Activated naive CD4-positive, alpha-beta T cell (primary cell): ENCODE data around the gene CLASRP.
"Not testable (repeated sequence)": the region's sequence is repeated elsewhere in the genome, so short reads cannot be mapped to it uniquely, and the experiment has no call there.

Experiments
- DNase-seq, 4 experiments: peaks; one replicate each; lab custom pipeline; 2025; lab: John Stamatoyannopoulos, UW

CLASRP gene

DNA sequence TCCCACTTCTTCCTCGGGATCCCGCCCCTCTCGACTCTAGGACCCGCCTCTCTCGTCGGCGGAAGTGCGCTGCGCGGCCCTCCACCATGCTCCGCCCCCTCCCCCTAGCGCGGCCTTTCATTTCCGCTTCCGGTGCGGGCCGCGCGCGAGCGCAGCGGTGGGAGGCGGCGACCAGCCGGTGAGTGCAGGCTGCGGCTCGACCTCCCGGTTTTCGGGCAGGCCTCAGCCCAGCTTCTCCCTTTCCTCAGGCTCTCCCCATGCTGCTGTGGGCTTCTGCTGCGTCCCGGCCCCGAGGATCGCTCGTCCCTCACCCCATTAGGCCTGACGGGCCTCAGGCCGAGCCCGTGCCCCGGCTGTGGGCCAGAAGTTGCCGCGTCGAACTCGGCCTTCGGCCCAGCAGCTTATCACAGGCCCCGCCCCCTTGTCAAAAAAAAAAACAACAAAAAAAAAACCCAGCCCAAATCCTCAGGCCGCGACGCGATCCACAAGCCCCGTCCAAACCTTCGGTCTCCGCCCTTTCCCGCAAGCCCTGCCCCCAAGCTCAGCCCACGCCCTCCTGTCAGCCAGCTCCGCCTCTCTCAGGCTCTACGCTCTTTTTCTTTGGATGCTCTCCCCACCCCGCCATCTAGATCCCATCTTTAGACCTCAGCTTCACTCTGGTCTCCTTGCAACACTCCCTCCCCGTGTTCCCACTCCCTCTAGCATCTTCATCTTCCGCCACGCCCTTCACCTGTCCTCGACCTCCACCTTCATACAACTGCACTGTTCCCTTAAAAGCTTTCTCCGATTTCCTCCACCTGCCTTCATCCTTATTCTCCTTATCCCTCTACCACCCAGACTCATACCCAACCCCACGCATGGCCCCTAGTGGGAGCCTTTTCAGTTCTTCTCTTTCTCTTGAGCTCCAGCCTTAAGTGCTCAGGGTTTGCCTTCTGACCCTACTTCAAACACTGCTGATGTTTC lies at the start of gene CLASRP:
TSS of gene CLASRP (plus strand) at position 115 of the 963 bp plus-strand sequence. CDS start 1,168 bp downstream, outside the sequence.
- peak; percentile 54 to 84 (median 74) for DNase-seq

- DNase-seq: no peak
These were observed 48.4 kb upstream of the CLASRP start for GRCh38 chr19:44990459-44990858.

DNA sequence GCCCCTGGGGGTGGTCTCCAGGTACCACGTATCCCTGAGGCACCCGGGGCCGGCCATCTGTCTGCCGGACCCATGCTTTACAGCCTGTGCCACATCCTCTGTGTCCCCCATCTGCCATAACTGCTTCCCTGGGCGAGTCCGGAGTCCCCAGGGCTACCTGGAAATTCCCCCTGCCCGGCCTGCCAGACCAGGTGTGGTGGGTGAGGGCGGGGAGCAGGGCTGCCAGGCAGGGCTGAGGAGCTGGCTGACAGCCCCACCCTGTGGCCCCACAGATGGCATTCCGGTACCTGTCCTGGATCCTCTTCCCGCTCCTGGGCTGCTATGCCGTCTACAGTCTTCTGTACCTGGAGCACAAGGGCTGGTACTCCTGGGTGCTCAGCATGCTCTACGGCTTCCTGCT lies 47.9 kb upstream of the CLASRP start:
- DNase-seq: no peak

DNA sequence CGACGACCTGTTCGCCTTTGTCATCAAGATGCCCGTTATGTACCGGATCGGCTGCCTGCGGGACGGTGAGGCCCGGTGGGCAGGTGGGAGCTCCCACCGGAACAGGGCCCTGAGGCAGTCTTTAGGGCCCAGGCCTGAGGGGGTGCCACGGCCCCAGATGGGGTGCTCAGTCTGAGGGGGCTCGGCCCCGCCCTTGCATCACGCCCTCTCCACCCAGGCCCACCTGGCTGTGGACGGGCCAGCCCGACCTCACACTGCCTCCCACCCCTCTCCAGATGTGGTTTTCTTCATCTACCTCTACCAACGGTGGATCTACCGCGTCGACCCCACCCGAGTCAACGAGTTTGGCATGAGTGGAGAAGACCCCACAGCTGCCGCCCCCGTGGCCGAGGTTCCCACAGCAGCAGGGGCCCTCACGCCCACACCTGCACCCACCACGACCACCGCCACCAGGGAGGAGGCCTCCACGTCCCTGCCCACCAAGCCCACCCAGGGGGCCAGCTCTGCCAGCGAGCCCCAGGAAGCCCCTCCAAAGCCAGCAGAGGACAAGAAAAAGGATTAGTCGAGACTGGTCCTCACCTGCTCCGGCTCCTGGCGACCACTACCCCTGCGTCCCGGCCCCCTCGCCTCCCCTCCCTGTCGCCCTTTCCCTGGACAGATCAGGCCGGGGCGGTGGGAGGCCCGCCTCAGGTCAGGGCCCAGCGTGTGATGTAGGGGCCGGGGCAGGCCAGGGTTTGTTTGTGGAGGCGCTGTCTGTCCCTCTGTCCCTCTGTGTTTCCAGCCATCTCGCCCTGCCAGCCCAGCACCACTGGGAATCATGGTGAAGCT lies 46.3 kb upstream of the CLASRP start:
- DNase-seq: no peak

GRCh38 chr19:44993526-44993925 lies 45.3 kb upstream of the CLASRP start:
- DNase-seq: no peak

DNA sequence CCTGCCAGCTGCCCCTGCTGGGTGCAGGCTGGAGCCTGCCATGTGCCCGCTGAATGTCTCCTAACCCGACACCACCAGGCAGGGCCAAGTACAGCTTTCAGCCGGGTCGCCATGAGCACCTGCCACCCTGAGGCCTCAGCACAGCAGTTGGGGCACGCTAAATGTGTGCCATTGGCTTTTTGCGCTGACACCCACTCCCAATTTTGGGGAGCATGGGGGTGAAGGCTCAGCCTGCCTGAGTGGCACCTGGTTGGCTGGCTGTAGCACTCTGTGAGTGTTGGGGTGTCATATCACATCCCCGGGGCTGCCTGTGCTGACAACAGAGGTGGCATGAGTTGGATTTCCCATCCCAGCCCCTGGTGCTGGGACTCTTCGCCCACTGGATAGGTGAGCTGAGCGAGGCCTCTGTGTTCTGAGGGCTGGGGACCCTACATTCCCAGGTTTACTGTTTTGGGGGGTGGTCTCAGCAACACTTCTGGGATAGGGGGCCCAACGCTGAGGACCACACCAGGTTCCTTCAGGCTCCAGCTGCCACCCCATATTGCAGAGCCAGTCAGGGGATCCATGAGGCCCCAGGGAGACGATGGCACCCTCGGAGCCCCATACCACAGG lies 44.8 kb upstream of the CLASRP start:
- DNase-seq: no peak

- no peak for DNase-seq
These were observed 40.8 kb upstream of the CLASRP start for GRCh38 chr19:44998025-44998424.

DNA sequence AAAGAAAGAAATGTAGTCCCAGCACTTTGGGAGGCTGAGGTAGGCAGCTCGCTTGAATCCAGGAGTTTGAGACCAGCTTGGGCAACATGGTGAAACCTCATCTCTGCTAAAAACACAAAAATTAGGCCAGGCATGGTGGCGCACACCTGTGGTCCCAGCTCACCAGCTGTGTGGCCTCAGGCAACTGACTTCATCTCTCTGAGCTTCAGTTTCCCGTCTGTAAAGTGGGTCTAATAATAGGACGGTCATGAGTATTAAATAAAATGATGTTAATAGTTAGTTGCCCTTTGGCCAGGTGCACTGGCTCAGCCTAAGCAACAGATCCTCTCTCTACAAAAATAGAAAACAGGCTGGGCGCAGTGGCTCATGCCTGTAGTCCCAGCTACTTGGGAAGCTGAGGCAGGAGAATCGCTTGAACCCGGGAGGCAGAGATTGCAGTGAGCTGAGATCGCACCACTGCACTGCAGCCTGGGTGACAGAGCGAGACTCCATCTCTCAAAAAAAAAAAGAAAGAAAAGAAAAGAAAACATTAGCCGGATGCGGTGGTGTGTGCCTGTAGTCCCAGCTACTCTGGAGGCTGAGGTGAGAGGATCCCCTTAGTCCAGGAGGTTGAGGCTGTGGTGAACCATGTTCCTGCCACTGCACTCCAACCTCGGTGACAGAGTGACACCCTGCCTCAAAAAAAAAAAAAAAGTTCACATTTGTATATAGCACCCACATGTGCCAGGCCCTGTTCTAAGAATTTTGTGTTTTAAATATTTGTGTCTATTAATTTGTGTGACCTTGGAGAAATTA lies 39.5 kb upstream of the CLASRP start:
- DNase-seq: not testable (repeated sequence)

- not testable (repeated sequence) for DNase-seq
These were observed 38.2 kb upstream of the CLASRP start for GRCh38 chr19:45000665-45001064.

DNA sequence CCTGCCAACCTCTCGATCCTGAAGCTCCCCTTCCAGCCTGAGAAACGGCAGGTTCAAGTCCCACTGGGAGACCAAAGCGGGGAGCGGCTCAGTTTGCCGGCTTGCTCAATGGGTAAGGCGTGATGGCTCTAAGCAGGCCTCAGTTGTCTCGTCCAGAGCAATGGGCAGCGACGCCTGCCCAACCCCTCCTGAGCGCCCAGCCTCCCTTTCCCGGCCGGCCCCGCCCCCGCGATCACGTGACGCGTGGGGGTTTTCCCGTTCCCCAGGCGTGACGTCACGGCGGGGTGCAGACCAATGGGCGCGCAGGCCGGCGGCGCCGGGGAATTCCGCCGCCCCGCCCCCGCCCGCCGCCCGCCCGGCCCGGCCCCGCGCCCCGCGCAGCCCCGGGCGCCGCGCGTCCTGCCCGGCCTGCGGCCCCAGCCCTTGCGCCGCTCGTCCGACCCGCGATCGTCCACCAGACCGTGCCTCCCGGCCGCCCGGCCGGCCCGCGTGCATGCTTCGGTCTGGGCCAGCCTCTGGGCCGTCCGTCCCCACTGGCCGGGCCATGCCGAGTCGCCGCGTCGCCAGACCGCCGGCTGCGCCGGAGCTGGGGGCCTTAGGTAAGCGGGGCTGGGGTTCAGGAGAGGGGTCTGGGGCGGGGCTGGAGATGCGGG lies 37.6 kb upstream of the CLASRP start, which contains the start of gene RELB:
TSS of gene RELB (plus strand) at position 378 of the 653 bp plus-strand sequence. CDS start at position 494, 116 bp downstream.
- DNase-seq: peak; percentile 90 to 95 (median 93)

DNA sequence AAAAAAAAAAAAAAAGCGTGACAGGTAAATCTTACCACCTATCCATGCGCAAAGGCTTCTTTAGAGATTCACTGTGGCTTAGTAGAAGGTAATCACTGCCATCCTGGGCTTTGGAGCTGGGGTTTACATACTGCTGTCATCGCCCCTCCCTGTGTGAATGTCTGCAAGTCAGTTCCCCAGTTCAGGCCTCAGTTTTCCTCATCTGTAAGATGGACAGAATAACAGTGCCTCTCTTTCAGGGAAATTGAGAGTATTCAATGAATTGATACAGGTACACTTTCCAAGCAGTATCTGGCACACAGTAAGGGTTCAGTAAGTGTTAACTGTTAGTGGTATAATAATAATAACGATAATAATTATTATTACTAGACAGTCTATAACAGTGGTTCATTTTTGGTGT lies 35.4 kb upstream of the CLASRP start:
- no peak for DNase-seq

DNA sequence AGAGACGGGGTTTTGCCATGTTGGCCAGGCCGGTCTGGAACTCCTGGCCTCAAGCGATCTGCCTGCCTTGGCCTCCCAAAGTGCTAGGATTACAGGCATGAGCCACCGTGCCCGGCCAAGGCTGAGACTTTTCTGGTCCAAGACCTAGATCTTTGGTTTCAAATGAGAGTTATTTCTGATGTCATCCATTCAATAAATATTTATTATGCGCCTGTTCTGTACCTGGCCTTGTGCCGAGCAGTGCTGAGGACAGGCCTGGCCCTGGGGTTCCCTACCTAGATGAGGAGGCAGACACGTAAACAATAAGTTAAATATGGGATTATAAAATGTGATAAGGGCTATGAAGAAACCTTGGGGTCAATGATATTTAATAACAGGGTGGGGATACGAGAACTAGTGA lies 33.1 kb upstream of the CLASRP start:
- DNase-seq: no peak

DNA sequence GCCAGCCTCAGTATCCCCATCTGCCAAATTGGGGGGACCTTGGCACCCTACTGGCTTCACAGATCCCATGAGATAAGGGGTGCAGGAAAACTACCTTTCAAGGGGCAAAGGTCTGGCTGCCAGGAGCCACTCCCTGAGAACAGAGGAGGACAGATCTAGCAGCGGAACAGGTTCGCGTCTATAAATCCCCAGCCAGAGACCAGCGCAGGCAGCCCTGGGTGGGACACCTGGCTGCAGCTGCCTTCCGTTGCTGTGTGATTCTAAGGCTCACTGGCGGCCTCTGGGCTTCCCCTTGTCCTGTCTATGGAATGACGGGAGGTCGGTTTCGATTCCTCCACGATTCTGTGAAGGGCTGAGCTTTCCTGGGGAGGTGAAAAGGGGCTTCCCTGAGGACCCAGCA lies 30.3 kb upstream of the CLASRP start:
- no peak for DNase-seq

GRCh38 chr19:45009625-45010255 lies 29.1 kb upstream of the CLASRP start:
- no peak for DNase-seq

GRCh38 chr19:45010306-45010705 lies 28.5 kb upstream of the CLASRP start:
- no peak for DNase-seq

GRCh38 chr19:45011959-45012358 lies 26.9 kb upstream of the CLASRP start:
- no peak for DNase-seq

DNA sequence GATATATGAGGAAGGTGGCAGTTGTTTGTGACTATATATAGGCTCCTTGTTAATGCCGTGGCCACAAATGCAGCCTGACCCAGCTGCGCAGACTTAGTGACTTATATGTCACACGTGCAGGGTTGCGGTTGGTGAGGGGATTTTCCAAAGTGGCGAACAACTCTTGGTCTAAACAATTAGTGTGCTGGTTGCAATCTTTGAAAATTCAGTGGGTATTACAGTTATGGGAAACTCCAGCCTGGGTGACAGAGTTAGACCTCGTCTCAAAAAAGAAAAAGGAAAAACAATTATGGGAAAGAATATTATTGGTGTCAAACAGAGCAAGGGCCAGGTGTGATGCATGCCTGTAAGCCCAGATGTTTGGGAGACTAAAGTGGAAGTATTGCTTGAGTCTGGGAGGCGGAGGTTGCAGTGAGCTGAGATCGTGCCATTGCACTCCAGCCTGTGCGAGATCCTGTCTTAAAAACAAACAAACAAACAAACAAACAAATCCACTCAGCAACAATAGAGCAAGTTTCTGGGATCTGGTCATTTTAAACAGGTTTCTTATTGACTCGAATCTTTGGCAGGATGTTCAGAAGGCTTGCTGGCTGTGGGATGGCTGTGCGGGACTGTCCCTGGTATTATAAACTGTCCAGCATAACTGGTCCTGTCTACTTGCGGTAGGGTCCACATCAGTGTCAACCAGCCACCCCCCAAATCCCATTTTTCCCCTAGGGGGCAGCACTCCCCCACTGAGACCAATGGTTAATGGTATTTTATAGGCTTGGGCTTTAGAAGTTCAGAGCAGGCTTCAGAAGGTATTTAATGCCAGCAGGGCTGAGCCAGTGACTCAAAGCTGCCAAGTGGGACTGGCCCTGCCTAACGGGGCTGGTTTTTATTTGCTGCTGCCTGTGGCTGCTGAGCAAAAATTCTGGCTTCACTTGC lies 22.2 kb upstream of the CLASRP start:
- DNase-seq: peak in 3 of 4 experiments; percentile 18 to 57 (median 50)

GRCh38 chr19:45019187-45019586 lies 19.7 kb upstream of the CLASRP start:
- no peak for DNase-seq

GRCh38 chr19:45020071-45020470 lies 18.8 kb upstream of the CLASRP start:
- DNase-seq: no peak
